ENCODE data around the gene CPA1.
A peak's percentile ranks its signal among the peaks of the same experiment; 100 is the strongest.

The CPA1 gene

DNA sequence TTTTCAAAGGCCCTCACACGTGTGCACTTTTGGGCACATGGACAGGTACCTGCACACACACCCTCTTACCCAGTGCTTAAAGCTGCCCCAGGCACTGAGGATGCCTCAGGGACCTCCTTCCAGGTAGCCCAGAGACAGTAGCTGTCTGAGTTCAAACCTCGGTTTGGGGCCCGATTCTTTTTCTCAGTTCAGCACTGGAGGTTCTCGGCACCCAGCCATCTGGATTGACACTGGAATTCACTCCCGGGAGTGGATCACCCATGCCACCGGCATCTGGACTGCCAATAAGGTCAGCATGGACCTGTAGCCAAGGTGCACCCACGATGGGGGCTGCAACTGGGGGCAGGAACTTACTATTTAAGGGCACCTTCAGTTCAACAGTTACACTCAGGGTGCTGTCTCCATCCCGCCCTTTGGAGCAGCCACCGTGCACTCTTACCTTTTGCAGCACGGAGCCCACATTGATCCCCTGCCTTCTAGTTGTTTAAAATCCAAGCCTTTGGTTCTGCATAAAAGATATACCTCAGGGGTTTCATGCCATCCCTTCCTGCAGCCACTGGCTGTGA lies 18.0 kb upstream of the CPA1 start:
- no peak for DNase-seq (ENCODE audit: low read depth)
- TF ChIP-seq, protein P1, sequence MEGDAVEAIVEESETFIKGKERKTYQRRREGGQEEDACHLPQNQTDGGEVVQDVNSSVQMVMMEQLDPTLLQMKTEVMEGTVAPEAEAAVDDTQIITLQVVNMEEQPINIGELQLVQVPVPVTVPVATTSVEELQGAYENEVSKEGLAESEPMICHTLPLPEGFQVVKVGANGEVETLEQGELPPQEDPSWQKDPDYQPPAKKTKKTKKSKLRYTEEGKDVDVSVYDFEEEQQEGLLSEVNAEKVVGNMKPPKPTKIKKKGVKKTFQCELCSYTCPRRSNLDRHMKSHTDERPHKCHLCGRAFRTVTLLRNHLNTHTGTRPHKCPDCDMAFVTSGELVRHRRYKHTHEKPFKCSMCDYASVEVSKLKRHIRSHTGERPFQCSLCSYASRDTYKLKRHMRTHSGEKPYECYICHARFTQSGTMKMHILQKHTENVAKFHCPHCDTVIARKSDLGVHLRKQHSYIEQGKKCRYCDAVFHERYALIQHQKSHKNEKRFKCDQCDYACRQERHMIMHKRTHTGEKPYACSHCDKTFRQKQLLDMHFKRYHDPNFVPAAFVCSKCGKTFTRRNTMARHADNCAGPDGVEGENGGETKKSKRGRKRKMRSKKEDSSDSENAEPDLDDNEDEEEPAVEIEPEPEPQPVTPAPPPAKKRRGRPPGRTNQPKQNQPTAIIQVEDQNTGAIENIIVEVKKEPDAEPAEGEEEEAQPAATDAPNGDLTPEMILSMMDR (IDR thresholded peaks at IDR 0.05; ENCODE audit: low read length, missing control alignments): no peak
- no peak overlapping the region for H3K4me3 ChIP-seq (replicated peaks; ENCODE audit: low read depth, low read length)

- H3K4me3 ChIP-seq (replicated peaks; ENCODE audit: low read depth, low read length): no peak overlapping the region
- peak; percentile 92 for DNase-seq (ENCODE audit: low read depth)
- TF ChIP-seq, protein P1 (IDR thresholded peaks at IDR 0.05; ENCODE audit: low read length, missing control alignments): no peak
These were observed 17.1 kb upstream of the CPA1 start for GRCh38 chr7:130363026-130363847.

DNA sequence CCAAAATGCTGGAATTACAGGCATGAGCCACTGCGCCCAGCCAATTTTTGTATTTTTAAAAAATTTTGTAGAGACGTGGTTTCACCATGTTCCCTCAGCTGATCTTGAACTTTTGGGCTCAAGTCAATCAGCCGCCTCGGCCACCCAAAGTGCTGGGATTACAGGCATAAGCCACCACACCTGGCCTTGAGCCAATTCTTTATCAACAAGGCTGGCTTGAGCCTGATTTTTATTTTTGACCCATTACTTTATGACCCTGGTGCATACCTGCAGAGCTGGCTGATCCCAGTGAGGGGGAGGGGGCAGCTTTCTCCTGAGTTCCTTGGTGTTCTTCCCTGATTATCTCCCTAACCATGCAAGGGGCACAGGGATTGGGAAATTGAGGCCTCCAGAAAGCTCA lies 15.8 kb upstream of the CPA1 start:
- DNase-seq (ENCODE audit: low read depth): no peak
- no peak overlapping the region for H3K4me3 ChIP-seq (replicated peaks; ENCODE audit: low read depth, low read length)
- TF ChIP-seq, protein P1 (IDR thresholded peaks at IDR 0.05; ENCODE audit: low read length, missing control alignments): no peak

- no peak for DNase-seq (ENCODE audit: low read depth)
- H3K4me3 ChIP-seq (replicated peaks; ENCODE audit: low read depth, low read length): no peak overlapping the region
- TF ChIP-seq, protein P1 (IDR thresholded peaks at IDR 0.05; ENCODE audit: low read length, missing control alignments): no peak
These were observed 15.2 kb upstream of the CPA1 start for GRCh38 chr7:130365088-130365487.

DNA sequence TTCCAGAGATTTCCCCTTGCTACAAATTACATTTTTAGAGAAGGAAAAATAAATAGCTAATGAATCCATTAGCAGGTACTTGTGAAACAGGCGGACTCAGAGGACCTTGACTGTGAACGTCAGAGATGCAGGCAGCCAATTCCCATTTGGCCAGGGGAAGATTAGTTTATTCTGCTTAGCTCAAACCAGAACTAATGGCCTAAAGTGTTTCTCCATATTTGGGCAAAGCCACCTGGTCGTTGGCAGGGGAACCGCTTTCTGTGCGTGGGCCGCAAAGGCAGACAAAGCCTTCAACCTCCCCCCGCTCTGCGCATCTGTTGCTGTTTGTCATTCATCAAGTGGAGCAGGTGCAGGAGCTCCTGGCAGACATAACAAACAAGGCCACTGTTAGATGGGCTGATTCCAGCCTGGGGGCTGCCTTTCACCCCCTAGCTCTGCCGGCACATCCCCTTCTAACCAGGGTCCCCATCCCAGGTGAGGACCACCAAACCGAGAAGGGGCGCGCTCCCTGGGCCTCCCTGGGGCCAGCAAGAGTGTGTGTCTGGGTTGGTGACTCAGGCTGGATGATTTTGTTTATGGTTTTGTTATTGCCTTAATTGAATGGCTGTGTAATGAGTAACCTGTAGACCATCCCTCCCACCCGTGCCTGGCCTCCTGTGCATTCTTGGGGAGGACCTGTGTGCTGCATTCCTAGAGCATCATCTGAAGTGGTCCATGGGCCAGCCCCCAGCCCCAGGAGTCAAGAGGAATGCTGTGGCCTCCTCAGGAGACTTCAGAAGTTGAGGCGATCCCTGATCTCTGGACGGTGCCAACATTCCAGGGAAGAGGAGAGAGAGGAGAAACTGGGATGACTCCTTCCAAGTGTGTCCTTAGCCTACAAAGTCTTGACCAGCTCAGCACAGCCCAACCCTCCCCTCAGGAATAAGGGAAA lies 14.5 kb upstream of the CPA1 start:
- H3K4me3 ChIP-seq (replicated peaks; ENCODE audit: low read depth, low read length): no peak overlapping the region
- DNase-seq (ENCODE audit: low read depth): peak; percentile 48
- TF ChIP-seq, protein P1 (IDR thresholded peaks at IDR 0.05; ENCODE audit: low read length, missing control alignments): no peak

DNA sequence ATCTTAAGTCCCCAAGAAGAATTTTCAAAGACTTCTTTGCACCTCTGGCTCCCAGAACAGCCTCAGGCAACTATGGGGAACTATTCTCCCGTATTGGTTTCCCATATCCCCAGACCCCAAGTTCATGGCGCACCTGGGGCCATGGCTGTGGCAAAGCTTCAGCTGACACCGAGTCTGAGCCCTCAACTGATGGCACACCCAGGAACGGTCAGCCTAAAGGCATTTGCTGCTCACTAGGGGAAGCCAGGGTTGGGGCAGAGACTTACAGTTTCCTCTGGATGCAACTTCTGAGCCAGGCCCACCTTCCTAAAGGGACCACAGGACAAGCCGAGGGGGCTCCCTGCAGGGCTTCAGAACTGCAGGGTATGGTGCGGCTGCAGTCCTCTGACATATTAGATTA lies 13.7 kb upstream of the CPA1 start:
- no peak overlapping the region for H3K4me3 ChIP-seq (replicated peaks; ENCODE audit: low read depth, low read length)
- TF ChIP-seq, protein P1 (IDR thresholded peaks at IDR 0.05; ENCODE audit: low read length, missing control alignments): no peak
- no peak for DNase-seq (ENCODE audit: low read depth)

Measured in fibroblast of pulmonary artery (primary cell).